A549 treated with ZK216348 at 1 μM for 4 hours (cell line): ENCODE measurements around the gene TPD52L2. TPM values are rescaled to one million over a fixed set of nuclear protein-coding genes. Genes with fewer than 3 reads are reported as not detected.

Source experiments
- total RNA-seq: library from RNA; stranded (reverse); fragments of 200-300 nt; extraction: Qiagen RNA extraction; gene quantifications from 5 replicates; pipeline ENCODE4 v1.2.3, GENCODE V29; 2022; ENCODE audit warnings: low read depth

TPD52L2 gene
- 119 to 139 TPM (median 129 TPM) in 5 replicates for total RNA-seq

DNA sequence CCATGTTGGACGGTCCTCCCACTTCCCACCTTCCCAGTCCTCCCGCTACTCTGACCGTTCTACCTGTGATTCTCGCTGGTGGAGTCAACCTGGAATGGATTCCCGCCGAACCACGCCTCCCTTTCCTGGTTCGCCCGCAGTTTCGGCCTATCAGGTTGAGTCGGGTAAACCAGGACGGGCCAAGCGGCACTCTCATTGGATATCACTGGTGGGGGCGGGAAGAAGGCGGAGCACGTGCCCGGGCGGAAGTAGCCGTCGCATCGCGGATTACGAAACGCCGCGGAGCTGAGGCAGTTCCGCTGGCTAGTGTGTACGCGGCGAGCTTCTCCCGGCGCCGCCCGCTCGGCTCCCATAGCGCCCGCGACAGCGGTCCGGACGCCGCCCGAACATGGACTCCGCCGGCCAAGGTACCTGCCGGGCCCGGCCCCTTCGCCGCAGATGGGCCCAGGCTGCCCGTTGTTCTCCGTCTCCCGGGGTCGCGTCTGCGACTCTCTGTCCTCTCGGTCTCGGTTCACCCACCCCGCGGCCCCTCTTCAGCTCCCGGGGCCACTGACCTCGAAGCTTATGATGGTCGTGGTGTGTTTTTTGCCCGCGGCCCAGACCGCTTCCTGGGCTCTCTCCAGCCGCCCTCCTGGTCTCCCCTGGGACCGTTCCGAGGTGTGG, at the start of gene TPD52L2:
TSS of gene TPD52L2 (plus strand) at position 293 of the 663 bp plus-strand sequence. CDS start at position 389, 96 bp downstream.

DNA sequence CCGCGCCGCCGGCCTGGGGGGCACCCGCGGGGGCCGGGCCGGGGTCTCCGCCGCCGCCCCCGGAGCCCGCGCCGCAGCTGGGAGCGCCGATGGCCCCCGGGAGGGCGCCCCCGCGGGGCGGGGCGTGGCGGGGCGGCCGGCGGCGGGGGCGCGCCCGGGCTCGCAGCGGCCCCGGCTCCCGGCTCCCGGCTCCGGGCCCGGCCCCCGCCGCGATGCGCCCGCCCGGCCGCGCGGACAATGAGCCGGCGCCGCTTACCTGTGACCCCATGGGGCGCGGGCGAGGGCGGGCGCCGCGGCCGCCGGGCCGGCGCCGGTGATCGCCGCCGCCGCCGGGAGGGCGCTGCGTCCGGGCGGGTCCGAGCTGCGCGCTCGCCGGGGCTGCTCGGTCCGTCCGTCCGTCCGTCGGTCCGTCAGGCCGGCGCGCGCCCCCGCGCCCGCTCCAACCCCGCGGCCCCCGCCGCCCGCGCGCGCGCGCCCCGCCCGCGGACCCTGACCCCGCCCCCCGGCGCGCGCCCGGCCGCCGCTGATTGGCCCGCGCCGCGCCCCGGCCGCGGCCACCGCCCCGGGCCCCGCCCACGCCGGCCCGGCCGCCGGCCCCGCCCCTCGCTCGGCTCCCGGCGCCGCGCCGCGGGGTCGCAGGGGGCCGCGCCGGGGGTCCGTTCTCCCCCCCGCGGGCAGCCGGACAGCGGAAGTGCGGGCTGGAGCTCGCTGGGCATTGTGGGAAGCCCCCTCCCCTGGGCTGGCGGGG, 34.1 kb upstream of the TPD52L2 start, which contains the start of gene ZBTB46:
TSS of gene ZBTB46 (minus strand) at position 424 of the 748 bp plus-strand sequence. CDS start 40,507 bp downstream, outside the sequence.

DNA sequence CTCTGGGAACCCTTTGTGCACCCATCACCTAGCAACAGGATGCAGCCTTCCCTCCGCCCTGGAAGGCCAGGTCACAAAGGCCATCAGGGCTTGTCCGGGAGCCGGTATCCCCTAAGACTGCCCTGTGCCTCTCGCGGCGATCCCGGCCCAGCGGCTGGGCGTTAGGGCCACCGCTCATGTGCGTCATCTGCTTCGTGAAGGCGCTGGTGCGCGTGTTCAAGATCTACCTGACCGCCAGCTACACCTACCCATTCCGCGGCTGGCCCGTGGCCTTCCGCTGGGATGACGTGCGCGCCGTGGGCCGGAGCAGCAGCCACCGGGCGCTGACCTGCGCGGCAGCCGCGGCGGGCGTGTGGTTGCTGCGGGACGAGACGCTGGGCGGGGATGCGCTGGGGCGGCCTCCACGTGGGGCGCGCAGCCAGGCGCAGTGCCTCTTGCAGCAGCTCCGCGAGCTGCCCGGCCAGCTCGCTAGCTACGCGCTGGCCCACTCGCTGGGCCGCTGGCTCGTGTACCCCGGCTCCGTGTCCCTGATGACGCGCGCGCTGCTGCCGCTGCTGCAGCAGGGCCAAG, 3.6 kb upstream of the TPD52L2 start, which contains the start of gene ABHD16B:
TSS of gene ABHD16B (plus strand) at position 134 of the 570 bp plus-strand sequence. CDS start at position 177, 43 bp downstream.

DNA sequence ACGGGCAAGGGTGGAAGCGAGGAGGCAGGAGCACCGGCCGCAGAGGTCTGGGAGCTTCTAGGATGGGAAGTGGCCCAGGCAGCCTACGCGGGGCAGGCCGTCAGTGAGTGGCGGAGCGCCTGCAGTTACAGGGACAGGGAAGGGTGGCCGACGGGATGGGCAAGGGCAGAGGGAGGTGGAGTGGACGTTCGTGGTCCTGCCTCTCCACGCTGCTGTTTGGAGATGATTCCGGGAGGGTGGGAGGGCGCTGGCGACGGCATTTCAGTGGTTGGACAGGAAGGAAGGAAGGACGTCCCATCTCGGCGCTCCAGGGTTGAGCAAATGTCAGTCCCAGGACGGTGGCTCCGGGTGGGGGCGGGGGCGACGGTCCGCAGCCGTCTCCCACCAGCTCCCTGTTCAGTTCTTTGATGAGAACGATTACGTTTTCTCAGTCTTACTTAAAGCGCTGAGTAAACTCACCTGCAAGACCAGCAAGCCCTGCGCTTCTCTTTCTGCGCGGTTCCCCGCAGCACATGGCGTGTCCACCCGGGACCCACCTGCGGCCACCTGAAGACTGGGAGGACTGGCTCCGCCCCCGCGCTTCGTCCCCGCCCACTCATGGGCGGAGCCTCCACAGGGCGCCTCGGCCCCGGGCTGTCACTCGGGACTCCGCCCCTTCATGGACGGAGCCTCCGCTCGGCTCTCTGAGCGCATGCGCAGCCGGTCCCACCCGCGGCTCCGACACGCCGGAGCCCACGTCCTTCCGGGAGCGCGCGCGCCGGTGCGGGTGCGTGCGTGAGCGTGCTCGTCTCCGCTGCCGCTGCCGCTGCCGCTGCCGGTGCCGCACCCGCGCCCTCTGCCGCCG, 29.5 kb downstream of the TPD52L2 start, which contains the start of gene DNAJC5:
TSS of gene DNAJC5 (plus strand) at position 769 of the 844 bp plus-strand sequence. CDS start 33,220 bp downstream, outside the sequence.

Other genes with a start within 250 kb of the TPD52L2 start
- 6.7 to 11.3 TPM (median 10.8 TPM) in 5 replicates for gene GMEB2, start 238.2 kb upstream of the TPD52L2 start, total RNA-seq
- gene STMN3, start 211.8 kb upstream of the TPD52L2 start, total RNA-seq: 5.8 to 10.6 TPM (median 10.1 TPM) in 5 replicates
- 2.7 to 9.2 TPM (median 7.3 TPM) in 5 replicates for gene RTEL1, start 207.0 kb upstream of the TPD52L2 start, total RNA-seq
- gene TNFRSF6B, start 168.6 kb upstream of the TPD52L2 start, total RNA-seq: 0.33 to 1.4 TPM (median 0.86 TPM) in 5 replicates
- 21.8 to 43.0 TPM (median 37.6 TPM) in 5 replicates for gene ARFRP1, start 157.3 kb upstream of the TPD52L2 start, total RNA-seq
- 17.8 to 32.7 TPM (median 28.5 TPM) in 5 replicates for gene ZGPAT, start 157.2 kb upstream of the TPD52L2 start, total RNA-seq
- gene LIME1, start 128.6 kb upstream of the TPD52L2 start, total RNA-seq: 2.5 to 13.1 TPM (median 10.7 TPM) in 5 replicates
- gene SLC2A4RG, start 125.5 kb upstream of the TPD52L2 start, total RNA-seq: 51.4 to 112 TPM (median 99.3 TPM) in 5 replicates
- 0.42 to 1.1 TPM (median 0.88 TPM) in 5 replicates for gene ZBTB46, start 34.0 kb upstream of the TPD52L2 start, total RNA-seq
- gene ABHD16B, start 3.8 kb upstream of the TPD52L2 start, total RNA-seq: not detected in 5 replicates
- 18.7 to 32.7 TPM (median 30.2 TPM) in 5 replicates for gene DNAJC5, start 29.9 kb downstream of the TPD52L2 start, total RNA-seq
- gene UCKL1, start 91.1 kb downstream of the TPD52L2 start, total RNA-seq: 18.2 to 41.0 TPM (median 34.4 TPM) in 5 replicates
- gene ZNF512B, start 104.7 kb downstream of the TPD52L2 start, total RNA-seq: 7.3 to 14.2 TPM (median 13.0 TPM) in 5 replicates
- not detected in 5 replicates for gene SAMD10, start 114.4 kb downstream of the TPD52L2 start, total RNA-seq
- gene PRPF6, start 115.9 kb downstream of the TPD52L2 start, total RNA-seq: 44.5 to 60.4 TPM (median 57.8 TPM) in 5 replicates
- 0.13 to 0.54 TPM (median 0.42 TPM) in 5 replicates for gene C20orf204, start 170.9 kb downstream of the TPD52L2 start, total RNA-seq
- 1.4 to 3.4 TPM (median 2.6 TPM) in 5 replicates for gene SOX18, start 184.4 kb downstream of the TPD52L2 start, total RNA-seq
- gene TCEA2, start 197.9 kb downstream of the TPD52L2 start, total RNA-seq: 32.5 to 53.6 TPM (median 47.9 TPM) in 5 replicates
- gene RGS19, start 214.2 kb downstream of the TPD52L2 start, total RNA-seq: 16.3 to 29.0 TPM (median 26.0 TPM) in 5 replicates
- gene OPRL1, start 214.8 kb downstream of the TPD52L2 start, total RNA-seq: 0.46 to 0.98 TPM (median 0.70 TPM) in 5 replicates
- 1.3 to 1.8 TPM (median 1.6 TPM) in 4 of 5 replicates, not detected in the other for gene LKAAEAR1, start 219.1 kb downstream of the TPD52L2 start, total RNA-seq
- gene NPBWR2, start 242.3 kb downstream of the TPD52L2 start, total RNA-seq: not detected in 5 replicates